Measurements from ENCODE around the gene LCTL.

The LCTL gene

GRCh38 chr15:66587020-66587419 is 21.2 kb upstream of the LCTL start:
- DNase-seq (ENCODE audit: low read depth in 2 of 2) = no peak
- no peak overlapping the region for H3K4me3 ChIP-seq (replicated peaks in 1 of 2; ENCODE audit: low read depth in 2 of 2, low read length in 2 of 2)
- no peak for TF ChIP-seq CTCF (IDR thresholded peaks at IDR 0.05; ENCODE audit: low read depth, low read length)

- TF ChIP-seq CTCF (IDR thresholded peaks at IDR 0.05; ENCODE audit: low read depth, low read length) = no peak
- no peak overlapping the region for H3K4me3 ChIP-seq (replicated peaks in 1 of 2; ENCODE audit: low read depth in 2 of 2, low read length in 2 of 2)
- no peak for DNase-seq (ENCODE audit: low read depth in 2 of 2)
Observed at GRCh38 chr15:66586155-66586976, 20.6 kb upstream of the LCTL start.

GRCh38 chr15:66581972-66582537 is 16.3 kb upstream of the LCTL start:
- no peak for TF ChIP-seq CTCF (IDR thresholded peaks at IDR 0.05; ENCODE audit: low read depth, low read length)
- peak overlapping the region; percentile 1 to 33 for H3K4me3 ChIP-seq (replicated peaks in 1 of 2; ENCODE audit: low read depth in 2 of 2, low read length in 2 of 2)
- DNase-seq (ENCODE audit: low read depth in 2 of 2) = peak; percentile 62 to 74

- no peak overlapping the region for H3K4me3 ChIP-seq (replicated peaks in 1 of 2; ENCODE audit: low read depth in 2 of 2, low read length in 2 of 2)
- DNase-seq (ENCODE audit: low read depth in 2 of 2) = peak; percentile 75 to 79
- no peak for TF ChIP-seq CTCF (IDR thresholded peaks at IDR 0.05; ENCODE audit: low read depth, low read length)
Observed at GRCh38 chr15:66580643-66581042, 14.8 kb upstream of the LCTL start.

GRCh38 chr15:66578286-66578875 is 12.6 kb upstream of the LCTL start:
- peak; percentile 77 to 91 for DNase-seq (ENCODE audit: low read depth in 2 of 2)
- H3K4me3 ChIP-seq (replicated peaks in 1 of 2; ENCODE audit: low read depth in 2 of 2, low read length in 2 of 2) = no peak overlapping the region
- TF ChIP-seq CTCF (IDR thresholded peaks at IDR 0.05; ENCODE audit: low read depth, low read length) = no peak

- TF ChIP-seq CTCF (IDR thresholded peaks at IDR 0.05; ENCODE audit: low read depth, low read length) = no peak
- DNase-seq (ENCODE audit: low read depth in 2 of 2) = no peak
- H3K4me3 ChIP-seq (replicated peaks in 1 of 2; ENCODE audit: low read depth in 2 of 2, low read length in 2 of 2) = no peak overlapping the region
Observed at GRCh38 chr15:66574596-66574950, 8.8 kb upstream of the LCTL start.

Measured in cardiac fibroblast (primary cell).